OCI-M2 (cell line): ENCODE results near the gene CAMK2A.

ENCODE experiments used
- DNase-seq: peaks from one replicate; lab custom pipeline; 2025; ENCODE audit not compliant: unreplicated experiment; lab: John Stamatoyannopoulos, UW

Gene CAMK2A

GRCh38 chr5:150215979-150216944 is 73.3 kb downstream of the CAMK2A start:
- DNase-seq = no peak

DNA sequence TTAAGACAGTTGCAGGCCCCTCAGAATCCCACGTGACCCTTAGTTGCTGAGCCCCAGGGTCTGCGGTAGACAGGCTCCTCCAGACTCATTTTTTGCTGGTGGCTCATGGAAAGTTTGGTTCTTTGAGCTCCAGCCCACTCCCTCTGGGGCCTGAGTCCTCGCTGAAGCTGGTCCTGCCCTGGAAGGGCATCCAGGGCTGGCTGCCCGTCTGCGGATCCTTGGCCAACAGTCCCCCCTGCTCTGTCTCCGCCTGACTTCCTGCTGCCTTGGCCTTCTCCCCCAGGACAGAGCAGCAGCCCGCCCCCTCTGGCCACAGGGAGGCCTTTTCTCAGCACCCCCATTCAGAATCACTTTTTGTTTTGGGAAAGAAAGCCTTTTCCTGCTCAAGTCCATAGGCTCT is 75.3 kb downstream of the CAMK2A start:
- DNase-seq = no peak

- DNase-seq = no peak
These were observed 76.0 kb downstream of the CAMK2A start for GRCh38 chr5:150213530-150213929.

DNA sequence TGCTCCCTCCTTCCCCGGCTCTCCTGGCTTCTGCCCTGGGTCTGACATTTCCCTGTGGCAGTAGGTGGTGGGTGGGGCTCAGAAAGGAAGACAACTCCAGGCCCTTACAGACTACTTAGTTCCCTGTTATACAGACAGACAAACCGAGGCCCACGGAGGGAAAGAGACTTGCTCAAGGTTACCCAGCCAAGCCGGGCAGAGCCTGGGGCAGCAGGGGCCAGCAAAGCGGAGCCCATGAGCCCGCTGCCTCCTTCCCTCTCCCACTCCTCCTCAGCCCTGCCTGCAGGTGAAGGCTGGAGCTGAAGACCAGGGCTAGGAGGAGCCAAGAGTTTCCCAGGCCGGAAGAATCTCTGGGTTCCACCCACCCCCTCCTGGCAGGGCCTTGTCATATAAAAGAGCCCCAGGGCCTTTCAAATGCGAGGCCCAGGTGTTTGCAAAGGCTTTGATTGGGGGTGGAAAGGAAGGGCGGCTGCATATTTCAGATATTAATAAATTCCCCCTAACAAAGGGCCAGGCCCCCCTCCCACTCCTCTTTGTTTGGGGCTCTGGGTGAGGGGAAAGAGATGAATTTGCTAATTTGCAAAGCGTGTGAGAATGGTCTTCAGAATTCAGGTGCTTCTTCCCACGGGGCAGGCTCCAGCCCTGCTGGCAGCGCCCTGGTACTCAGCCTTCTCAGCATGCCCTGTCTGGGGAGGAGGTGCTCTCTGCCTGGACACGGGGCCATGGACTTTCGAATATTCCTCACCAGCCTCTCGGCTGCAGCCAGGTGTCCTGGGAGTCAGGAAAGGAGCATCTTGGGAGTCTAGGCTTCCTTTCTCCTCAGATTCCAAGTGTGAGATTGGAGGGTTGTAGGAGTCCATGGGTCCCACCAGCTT is 78.2 kb downstream of the CAMK2A start:
- DNase-seq = no peak

DNA sequence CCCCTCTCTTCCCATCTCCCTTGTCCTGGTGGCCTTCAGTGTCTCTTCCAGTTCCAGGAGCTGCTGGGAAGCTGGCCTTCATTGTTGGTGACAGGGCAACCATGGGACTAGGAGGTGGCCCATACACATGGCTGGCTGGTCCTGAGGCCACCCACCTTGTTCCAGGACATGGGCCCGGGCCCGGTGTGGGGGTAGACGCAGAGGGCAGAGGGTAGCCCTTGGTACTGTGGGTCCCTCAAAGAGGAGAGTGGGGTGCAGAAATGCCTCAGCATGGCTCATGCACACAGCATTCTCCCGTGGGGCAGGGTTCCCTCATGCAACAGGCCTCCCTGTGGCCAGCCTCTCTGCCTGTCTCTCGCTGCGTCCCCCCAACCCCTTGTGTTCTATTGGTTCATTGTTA is 78.9 kb downstream of the CAMK2A start:
- no peak for DNase-seq

DNA sequence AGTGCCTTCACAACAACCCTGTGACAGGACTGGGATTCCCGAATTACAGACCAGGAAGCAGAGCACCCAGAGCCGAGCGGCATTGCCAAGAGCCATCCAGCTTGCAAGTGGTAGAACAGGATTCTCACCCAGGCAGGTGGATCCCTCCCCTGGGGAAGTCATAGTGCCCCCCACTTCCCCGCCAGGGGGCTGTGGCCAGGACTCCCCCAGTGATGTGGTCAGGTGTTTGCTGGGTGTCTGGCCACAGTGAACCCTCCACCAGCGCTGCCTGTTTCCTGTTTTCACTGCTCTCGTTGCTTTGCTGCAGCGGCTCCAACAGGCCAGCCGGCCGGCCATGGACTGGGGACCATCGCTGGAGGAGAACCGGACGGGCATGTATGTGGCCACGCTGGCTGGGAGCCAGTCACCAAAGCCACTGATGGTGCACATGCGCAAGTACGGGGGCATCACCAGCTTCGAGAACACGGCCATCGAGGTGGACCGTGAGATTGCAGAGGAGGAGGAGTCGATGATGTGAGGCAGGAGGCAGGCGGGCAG is 80.4 kb downstream of the CAMK2A start:
- DNase-seq = no peak

- DNase-seq = no peak
These were observed 81.1 kb downstream of the CAMK2A start for GRCh38 chr5:150208187-150209098.

- DNase-seq = no peak
These were observed 82.8 kb downstream of the CAMK2A start for GRCh38 chr5:150206779-150207115.

DNA sequence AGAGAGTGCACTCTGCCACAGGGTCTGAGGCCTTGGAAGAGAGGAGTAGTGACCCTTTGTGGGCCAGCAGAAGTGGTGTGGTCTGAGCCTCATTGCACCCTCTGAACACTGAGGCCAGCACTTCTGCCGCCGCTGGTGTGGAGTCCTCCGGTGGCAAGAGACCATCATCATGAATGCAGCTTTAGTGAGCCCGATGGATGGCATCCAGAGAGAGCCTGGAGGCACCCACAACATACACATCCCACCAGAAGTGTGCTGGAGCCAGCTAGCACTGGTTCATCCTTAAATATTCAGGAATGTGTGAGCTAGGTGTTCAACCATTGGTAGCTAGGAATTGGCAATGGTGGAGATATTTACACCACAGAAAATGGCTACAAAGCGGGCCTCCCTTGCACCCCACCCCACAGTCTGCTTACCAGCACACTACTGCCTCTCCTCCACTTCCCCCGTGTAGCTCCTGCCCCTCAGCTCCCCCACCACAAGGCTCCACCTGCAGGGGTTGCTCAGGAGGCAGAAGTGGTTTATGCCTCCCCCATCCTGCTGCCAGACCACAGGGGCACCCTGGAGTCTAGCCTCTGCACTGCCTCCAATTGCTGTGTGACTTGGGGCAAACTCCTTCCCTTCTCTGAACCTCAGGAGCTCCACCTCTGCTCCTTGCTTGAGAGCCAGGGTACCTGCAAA is 83.3 kb downstream of the CAMK2A start:
- DNase-seq = no peak

- DNase-seq = no peak
These were observed 85.0 kb downstream of the CAMK2A start for GRCh38 chr5:150204590-150204960.

DNA sequence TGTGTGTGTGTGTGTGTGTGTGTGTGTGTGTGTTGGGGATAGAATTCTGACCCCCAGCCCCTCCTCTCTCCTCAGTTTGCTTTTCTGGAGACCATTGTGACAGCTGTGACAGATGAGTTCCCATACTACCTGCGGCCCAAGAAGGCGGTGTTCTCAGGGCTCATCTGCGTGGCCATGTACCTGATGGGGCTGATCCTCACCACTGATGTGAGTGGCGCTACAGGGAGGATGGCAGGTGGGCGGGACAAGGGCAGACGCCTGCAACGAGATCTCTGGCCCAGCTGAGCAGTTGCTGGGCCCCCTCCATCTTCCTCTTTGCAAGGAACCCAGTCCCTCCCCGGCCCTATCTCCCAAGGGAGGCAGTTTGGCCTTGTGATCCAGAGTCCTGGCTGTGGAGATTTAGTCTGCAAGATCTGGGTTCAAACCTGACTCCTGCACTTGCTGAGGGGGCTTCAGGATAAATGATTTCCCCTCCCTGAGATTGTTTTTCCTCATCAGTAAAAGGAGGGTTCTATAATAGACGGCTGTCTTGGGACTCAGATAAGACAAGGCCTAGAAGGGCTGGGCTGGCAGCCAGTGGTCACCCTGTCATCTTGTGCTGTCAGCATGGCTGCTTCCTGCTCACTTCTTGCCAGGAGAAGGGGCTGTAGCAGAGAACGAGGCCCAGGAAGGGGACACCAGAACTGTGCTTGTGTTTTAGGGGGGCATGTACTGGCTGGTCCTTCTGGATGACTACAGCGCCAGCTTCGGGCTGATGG is 85.6 kb downstream of the CAMK2A start:
- no peak for DNase-seq

DNA sequence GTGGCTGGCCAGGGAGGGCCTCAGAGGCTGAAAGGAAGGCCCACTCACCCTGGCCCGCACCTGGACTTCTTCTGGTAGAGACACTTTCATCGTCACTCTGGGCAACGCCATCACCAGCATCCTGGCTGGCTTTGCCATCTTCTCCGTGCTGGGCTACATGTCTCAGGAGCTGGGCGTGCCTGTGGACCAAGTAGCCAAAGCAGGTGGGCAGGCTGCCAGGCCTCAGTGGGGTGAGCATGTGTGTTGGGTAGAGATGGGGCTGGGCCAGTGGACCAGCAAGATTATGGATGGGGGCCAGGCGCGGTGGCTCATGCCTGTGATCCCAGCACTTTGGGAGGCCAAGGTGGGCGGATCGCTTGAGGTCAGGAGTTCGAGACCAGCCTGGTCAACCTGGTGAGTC is 87.1 kb downstream of the CAMK2A start:
- no peak for DNase-seq

- DNase-seq = no peak
These were observed 92.1 kb downstream of the CAMK2A start for GRCh38 chr5:150197476-150197875.

- DNase-seq = no peak
These were observed 92.6 kb downstream of the CAMK2A start for GRCh38 chr5:150196986-150197385.

GRCh38 chr5:150196514-150196913 is 93.1 kb downstream of the CAMK2A start:
- DNase-seq = no peak

- DNase-seq = no peak
These were observed 93.7 kb downstream of the CAMK2A start for GRCh38 chr5:150195736-150196485.

DNA sequence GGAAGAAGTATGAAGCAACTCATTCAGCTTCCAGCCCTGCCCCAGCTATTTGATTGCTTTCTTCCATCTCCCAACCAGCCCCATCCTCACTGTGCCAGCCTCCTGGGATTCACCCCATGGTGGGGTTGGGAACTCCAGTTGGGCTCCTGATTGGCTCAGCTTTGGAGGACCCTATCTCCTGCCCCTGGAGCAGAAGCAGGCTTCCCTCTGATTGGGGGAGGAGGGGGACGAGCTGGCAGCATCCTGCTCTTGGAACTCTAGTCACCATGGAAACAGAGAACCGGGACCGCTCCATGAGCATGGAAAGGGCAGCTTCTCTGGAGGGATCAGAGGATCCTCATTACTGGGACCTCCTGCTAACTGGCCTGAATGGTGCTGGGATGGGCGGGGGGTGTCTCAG is 97.1 kb downstream of the CAMK2A start:
- no peak for DNase-seq

- no peak for DNase-seq
These were observed 98.6 kb downstream of the CAMK2A start for GRCh38 chr5:150190987-150191386.

DNA sequence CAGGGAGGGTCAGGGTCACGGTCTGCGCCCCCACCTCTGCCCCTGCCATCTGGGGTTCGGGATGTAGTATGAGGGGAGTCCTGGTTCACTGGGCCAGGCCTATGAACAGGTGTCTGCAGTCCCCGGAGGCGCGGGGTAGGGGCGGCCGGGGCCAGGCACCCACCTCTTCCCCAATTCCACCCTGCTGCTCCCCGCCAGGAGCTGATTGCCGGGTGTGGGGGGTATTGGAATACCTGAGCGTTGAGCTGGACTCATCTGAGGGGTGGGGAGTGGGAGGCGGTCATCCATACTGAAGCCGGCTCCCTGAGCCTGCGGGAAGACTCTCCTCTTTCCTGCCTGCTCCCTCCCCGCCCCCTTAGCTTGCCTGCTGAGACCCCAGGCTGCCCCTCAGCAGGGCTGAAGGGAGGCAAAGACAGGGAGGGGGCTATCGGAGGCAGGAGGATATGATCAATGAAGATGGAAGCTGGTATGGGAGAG is 99.0 kb downstream of the CAMK2A start:
- no peak for DNase-seq
